Transverse colon (tissue), 4 donors: ENCODE results near the gene CHEK2. TPM values are rescaled to one million over a fixed set of nuclear protein-coding genes. Genes with fewer than 3 reads are reported as not detected.

ENCODE experiments used
- DNase-seq: peaks from one replicate; pipeline ENCODE4 v3.0.0-alpha.2; 2019
- H3K27ac ChIP-seq, 4 donors: fragments of 200-600 bp; sonication (generic); 2 replicates each; pipeline ENCODE4 v1.5.1; 2016 to 2018; ENCODE audit warnings: inconsistent platforms in 4 of 4
- H3K27me3 ChIP-seq: fragments of 200-600 bp; sonication (generic); 2 replicates; pipeline ENCODE4 v1.5.1; 2017; ENCODE audit warnings: inconsistent platforms
- H3K36me3 ChIP-seq, 4 donors: fragments of 200-600 bp; sonication (generic); 2 replicates each; pipeline ENCODE4 v1.5.1; 2017 to 2019; ENCODE audit warnings: inconsistent platforms in 4 of 4
- H3K4me1 ChIP-seq, 4 donors: fragments of 200-600 bp; sonication (generic); 2 replicates each; pipeline ENCODE4 v1.5.1; 2017 to 2020; ENCODE audit warnings: inconsistent platforms in 4 of 4
- H3K4me3 ChIP-seq, 4 donors: fragments of 200-600 bp; sonication (generic); 1 replicate in 1 of 4; 2 replicates in 3 of 4; pipeline versions ENCODE4 v1.5.1 to v1.6.1; 2017 to 2019; ENCODE audit warnings: inconsistent platforms in 4 of 4
- H3K9me3 ChIP-seq, 2 donors: fragments of 200-600 bp; sonication (generic); 2 replicates each; pipeline ENCODE4 v1.5.1; 2017 to 2019; ENCODE audit warnings: inconsistent platforms in 2 of 2
- CTCF ChIP-seq, 5 experiments: fragments of 200-600 bp in 3 of 5; fragments of 450-650 bp in 2 of 5; sonication (generic) in 3 of 5; IDR thresholded peaks; 1 replicate in 2 of 5; 2 replicates in 3 of 5; pipeline ENCODE4 v1.5.1; 2016 to 2017; ENCODE audit warnings: antibody characterized with exemption in 5 of 5, inconsistent platforms in 3 of 5, mild to moderate bottlenecking in 2 of 5, moderate library complexity in 1 of 5
- EP300 ChIP-seq: sonication (generic); formaldehyde crosslinking; IDR thresholded peaks from one replicate; pipeline ENCODE4 v1.6.1; 2017; ENCODE audit warnings: antibody characterized with exemption, low read depth
- POLR2A ChIP-seq: fragments of 450-650 bp; IDR thresholded peaks from one replicate; pipeline ENCODE4 v1.6.1; 2016; ENCODE audit warnings: antibody characterized with exemption, mild to moderate bottlenecking, moderate library complexity
- POLR2AphosphoS5 ChIP-seq, 3 donors: sonication (generic); formaldehyde crosslinking; IDR thresholded peaks; one replicate each; pipeline ENCODE4 v1.6.1; 2016; ENCODE audit warnings: antibody characterized with exemption in 3 of 3
- WGBS, 2 donors: methylation state at CpG; one replicate each; pipeline ENCODE4 v1.1.5; 2018; ENCODE audit warnings: low coverage in 1 of 2; 5-methylcytosine and 5-hydroxymethylcytosine counted together
- in situ Hi-C, 4 donors: fragments of 200-750 bp; cut with MboI; loops; one replicate each; pipeline versions ENCODE4 v1.15.0 to v1.15.1; 2017; ENCODE audit warnings: low sequenced_read_pairs in 3 of 4, low pct_ligation_motif_present in 1 of 4, low pct_unique_long_range_greater_than_20kb in 1 of 4
- intact Hi-C: fragments of 100-400 bp; cut with DNase I; formaldehyde crosslinking; loops from one replicate; pipeline ENCODE4 v1.15.1; 2023; ENCODE audit warnings: low total_unique reads
- total RNA-seq, 4 donors: library from RNA; depleted of rRNA; stranded (reverse); fragments of >200 nt; gene quantifications; one replicate each; pipeline ENCODE4 v1.1.0, GENCODE V29; 2016

CHEK2 gene
- total RNA-seq, 4 donors from 2014 or later = 6.6 to 12.1 (median 10.8) TPM; not detected in 1

GRCh38 chr22:28711820-28712777, 29.5 kb downstream of the CHEK2 start:
- no peak overlapping the region for H3K4me3 ChIP-seq
- peaks cover 0 to 8% (median 0%) of the 10 kb centered on the region in 4 donors for H3K4me1 ChIP-seq
- in situ Hi-C loops = no loop called here
- peak in 2 of 3 donors; percentile 41 to 70 for TF ChIP-seq POLR2AphosphoS5 (IDR thresholded peaks at IDR 0.05)
- no peak for TF ChIP-seq CTCF (IDR thresholded peaks at IDR 0.05)
- no peaks in the 10 kb centered on the region for H3K27me3 ChIP-seq
- H3K36me3 ChIP-seq = no peaks in the 10 kb centered on the region
- 59 to 68% methylated on average over 6 of the region's 6 CpGs for WGBS, 2 donors
- peak overlapping the region; percentile 38 to 69 (median 50) for H3K27ac ChIP-seq
- no peaks in the 10 kb centered on the region for H3K9me3 ChIP-seq
- no peak for DNase-seq
- intact Hi-C loops = no loop called here

- Histone ChIP-seq H3K27ac (peak overlapping the region; percentile 38 to 69 (median 50)), H3K9me3 (no peaks in the 10 kb centered on the region), H3K36me3 (no peaks in the 10 kb centered on the region), H3K4me3 (no peak overlapping the region), H3K4me1 (peaks cover 0 to 8% (median 0%) of the 10 kb centered on the region in 4 donors), H3K27me3 (no peaks in the 10 kb centered on the region)
- intact Hi-C loops = no loop called here
- in situ Hi-C loops = no loop called here
- no peak for DNase-seq
- 62 to 70% methylated on average over 2 of the region's 2 CpGs for WGBS, 2 donors
- TF ChIP-seq POLR2A (no peak), EP300 (no peak), POLR2AphosphoS5 (IDR thresholded peaks at IDR 0.05) (no peak), CTCF (IDR thresholded peaks at IDR 0.05) (no peak)
Observed at GRCh38 chr22:28711341-28711740, 30.3 kb downstream of the CHEK2 start.

- H3K27ac ChIP-seq = peak overlapping the region; percentile 38 to 69 (median 50)
- TF ChIP-seq POLR2A = no peak
- TF ChIP-seq CTCF (IDR thresholded peaks at IDR 0.05) = no peak
- TF ChIP-seq POLR2AphosphoS5 (IDR thresholded peaks at IDR 0.05) = no peak
- no peak for TF ChIP-seq EP300
- no peak overlapping the region for H3K4me3 ChIP-seq
- no peaks in the 10 kb centered on the region for H3K27me3 ChIP-seq
- in situ Hi-C loops = no loop called here
- H3K36me3 ChIP-seq = no peaks in the 10 kb centered on the region
- WGBS, 2 donors = 74 to 76% methylated on average over 2 to 3 of the region's 3 CpGs
- H3K9me3 ChIP-seq = no peaks in the 10 kb centered on the region
- no peak for DNase-seq
- peaks cover 0 to 8% (median 0%) of the 10 kb centered on the region in 4 donors for H3K4me1 ChIP-seq
- intact Hi-C loops = no loop called here
Observed at GRCh38 chr22:28710576-28711191, 30.9 kb downstream of the CHEK2 start.

- H3K36me3 ChIP-seq = no peaks in the 10 kb centered on the region
- peak overlapping the region; percentile 23 to 69 (median 50) for H3K27ac ChIP-seq
- no peak overlapping the region for H3K4me3 ChIP-seq
- H3K9me3 ChIP-seq = no peaks in the 10 kb centered on the region
- H3K4me1 ChIP-seq = peaks cover 0 to 8% (median 0%) of the 10 kb centered on the region in 4 donors
- no peaks in the 10 kb centered on the region for H3K27me3 ChIP-seq
- intact Hi-C loops = no loop called here
- in situ Hi-C loops = no loop called here
- DNase-seq = no peak
- TF ChIP-seq POLR2A = no peak
- no peak for TF ChIP-seq CTCF (IDR thresholded peaks at IDR 0.05)
- no peak for TF ChIP-seq POLR2AphosphoS5 (IDR thresholded peaks at IDR 0.05)
- TF ChIP-seq EP300 = no peak
Observed at GRCh38 chr22:28710107-28710506, 31.5 kb downstream of the CHEK2 start.
